ENCODE results near the gene SNRPA.

GRCh38 chr19:40791996-40792395 lies 41.0 kb downstream of the SNRPA start:
- TF ChIP-seq CTCF (IDR thresholded peaks at IDR 0.05; ENCODE audit: low read depth, low read length) (no peak), EZH2phosphoT487 (IDR thresholded peaks at IDR 0.05; ENCODE audit: low read depth) (no peak)

Measured in OCI-LY3 (cell line).